ENCODE results near the gene RNF20.
"Not testable (repeated sequence)": the region's sequence is repeated elsewhere in the genome, so short reads cannot be mapped to it uniquely, and the experiment has no call there.

The RNF20 gene, protein sequence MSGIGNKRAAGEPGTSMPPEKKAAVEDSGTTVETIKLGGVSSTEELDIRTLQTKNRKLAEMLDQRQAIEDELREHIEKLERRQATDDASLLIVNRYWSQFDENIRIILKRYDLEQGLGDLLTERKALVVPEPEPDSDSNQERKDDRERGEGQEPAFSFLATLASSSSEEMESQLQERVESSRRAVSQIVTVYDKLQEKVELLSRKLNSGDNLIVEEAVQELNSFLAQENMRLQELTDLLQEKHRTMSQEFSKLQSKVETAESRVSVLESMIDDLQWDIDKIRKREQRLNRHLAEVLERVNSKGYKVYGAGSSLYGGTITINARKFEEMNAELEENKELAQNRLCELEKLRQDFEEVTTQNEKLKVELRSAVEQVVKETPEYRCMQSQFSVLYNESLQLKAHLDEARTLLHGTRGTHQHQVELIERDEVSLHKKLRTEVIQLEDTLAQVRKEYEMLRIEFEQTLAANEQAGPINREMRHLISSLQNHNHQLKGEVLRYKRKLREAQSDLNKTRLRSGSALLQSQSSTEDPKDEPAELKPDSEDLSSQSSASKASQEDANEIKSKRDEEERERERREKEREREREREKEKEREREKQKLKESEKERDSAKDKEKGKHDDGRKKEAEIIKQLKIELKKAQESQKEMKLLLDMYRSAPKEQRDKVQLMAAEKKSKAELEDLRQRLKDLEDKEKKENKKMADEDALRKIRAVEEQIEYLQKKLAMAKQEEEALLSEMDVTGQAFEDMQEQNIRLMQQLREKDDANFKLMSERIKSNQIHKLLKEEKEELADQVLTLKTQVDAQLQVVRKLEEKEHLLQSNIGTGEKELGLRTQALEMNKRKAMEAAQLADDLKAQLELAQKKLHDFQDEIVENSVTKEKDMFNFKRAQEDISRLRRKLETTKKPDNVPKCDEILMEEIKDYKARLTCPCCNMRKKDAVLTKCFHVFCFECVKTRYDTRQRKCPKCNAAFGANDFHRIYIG

GRCh38 chr9:101533334-101534204 is at the start of gene RNF20:
TSS of gene RNF20 (plus strand) at chr9:101533853. CDS start at chr9:101535424, 1,571 bp downstream.
- DNase-seq, result peak; percentile 99 to 100 (median 100)

- DNase-seq, result no peak
Observed at GRCh38 chr9:101484046-101484445, 49.6 kb upstream of the RNF20 start.

GRCh38 chr9:101485924-101486692 is 47.5 kb upstream of the RNF20 start:
- no peak for DNase-seq

GRCh38 chr9:101486693-101487442 is 46.8 kb upstream of the RNF20 start:
- DNase-seq, result peak in 1 of 3 donors; percentile 28

DNA sequence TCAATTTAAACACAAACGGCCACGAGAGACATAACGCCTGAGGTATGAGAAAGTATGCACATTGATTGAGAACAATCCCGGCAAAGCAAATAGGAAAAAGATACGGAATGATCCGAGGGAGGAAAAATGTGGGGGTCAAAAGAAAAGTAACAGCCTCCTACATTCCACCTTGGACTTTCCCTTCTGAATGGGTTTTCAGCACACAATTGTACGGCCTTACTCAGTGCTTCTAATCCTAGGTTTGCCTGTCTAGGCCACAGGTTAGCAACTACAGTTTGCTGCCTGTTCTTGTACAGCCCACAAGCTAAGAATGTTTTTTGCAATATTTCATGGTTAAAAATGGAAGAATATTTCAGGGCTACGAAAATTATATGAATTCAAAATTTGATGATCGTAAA is 46.2 kb upstream of the RNF20 start:
- DNase-seq, result no peak

DNA sequence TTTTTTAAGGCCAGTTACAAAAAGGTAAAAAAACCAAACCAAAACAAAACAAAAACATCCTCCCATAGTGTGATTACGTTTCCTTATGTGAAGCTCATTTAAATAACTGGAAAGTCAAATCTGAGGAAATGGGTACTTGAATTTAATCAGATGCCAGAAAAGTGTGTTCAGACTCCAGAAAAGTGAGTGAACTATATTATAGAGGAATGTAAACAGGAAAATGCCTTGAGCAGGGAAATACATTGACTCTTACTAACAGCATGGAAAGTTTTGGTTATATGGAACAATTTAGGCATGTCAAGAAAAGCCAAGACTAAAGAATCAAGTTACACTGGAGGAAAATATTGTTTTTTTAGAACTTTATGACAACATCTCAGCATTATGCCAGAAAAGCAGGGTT is 37.8 kb upstream of the RNF20 start:
- no peak for DNase-seq

GRCh38 chr9:101498323-101498722 is 35.3 kb upstream of the RNF20 start:
- DNase-seq, result no peak

DNA sequence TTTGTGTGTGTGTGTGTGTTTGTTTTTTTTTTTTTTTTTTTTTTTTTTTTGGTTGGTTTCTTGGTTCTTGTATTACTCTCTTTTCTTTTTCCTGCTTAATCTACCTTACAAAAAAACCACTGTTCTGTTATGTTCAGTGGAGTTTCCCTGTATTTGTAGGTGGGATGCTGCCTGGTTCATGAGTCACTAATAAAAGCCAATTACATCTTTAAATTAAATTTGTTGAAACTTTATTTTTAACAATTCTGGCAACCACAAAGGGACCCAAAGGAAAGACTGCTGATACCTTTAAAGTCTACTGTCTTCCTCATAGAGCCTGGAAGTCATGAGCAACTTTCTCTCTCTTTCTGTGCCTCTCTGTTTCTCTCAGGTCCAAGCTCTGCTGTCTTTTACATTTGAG is 29.5 kb upstream of the RNF20 start:
- no peak for DNase-seq

DNA sequence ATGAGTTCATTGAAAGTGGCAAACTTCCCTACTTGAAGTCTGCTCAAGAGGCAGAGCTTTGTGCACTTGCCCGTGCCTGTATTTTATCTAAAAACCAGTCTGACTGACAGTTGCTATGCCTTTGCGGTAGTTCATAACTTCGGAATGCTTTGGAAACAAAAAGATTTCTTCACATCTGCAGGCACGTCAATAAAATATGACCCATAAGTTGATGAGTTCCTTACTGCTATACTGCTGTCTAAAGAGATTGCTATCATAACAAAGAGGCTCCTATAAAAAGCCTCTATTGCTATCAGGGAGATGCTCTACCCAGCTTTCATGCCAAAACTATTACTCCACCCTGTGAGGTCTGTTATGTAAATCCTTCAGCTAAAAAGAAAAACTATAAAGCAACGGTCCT is 25.4 kb upstream of the RNF20 start:
- no peak for DNase-seq

DNA sequence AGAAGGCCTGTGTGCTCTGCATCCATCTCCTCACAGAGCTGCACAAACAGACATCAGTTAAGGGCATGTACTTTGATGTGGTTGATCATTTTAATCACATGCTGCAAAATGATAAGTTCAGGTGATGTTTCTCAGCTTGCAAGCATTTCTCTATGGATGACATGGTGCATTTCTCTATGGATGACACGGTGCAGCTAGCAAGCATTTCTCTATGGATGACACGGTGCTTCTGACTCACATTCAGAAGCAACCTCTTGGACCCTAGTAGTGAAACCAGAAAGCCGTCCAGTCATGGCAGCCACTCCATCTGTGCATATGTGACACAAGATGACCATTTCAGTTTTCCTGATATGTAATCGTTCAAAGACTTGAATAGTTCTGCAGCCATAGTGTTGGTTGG is 24.1 kb upstream of the RNF20 start:
- no peak for DNase-seq

DNA sequence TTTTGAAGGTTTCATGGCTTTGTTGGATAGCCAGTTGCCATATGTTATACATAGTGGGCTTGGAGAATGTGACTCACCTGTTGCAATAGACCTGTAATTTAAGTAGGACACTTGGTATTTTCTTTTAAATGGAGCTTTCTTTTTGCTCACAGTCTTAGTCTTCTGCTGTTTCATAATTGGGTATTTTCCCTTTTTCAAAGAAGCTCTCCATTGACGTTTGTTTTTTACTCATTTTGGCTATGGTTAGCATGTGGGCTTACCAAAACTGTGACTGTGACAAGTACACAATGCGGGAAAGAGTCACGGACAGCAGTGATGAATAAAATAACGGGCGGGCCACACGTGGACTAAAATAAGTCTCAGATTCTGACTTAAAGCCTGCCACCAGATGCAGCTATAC is 23.2 kb upstream of the RNF20 start:
- DNase-seq, result no peak

- DNase-seq, result no peak
Observed at GRCh38 chr9:101511009-101511408, 22.6 kb upstream of the RNF20 start.

DNA sequence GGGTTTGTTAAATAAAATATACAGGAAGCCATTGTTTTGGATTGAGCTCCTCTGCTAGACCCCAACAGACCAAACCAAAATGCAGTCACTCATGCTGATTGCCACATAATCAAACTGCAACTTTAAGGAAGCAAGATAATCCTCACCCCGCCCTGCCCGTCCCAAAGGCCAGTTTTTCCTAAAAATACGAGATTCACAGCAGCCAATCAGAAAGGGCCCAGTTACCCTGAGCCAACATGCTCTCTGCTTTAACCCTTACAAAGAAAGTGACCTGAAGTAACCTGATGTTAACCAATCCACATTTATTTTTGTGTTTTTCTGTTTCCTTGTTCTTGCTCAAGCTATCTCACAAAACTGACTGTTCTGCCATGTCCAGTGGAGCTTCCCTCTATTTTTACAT is 21.5 kb upstream of the RNF20 start:
- DNase-seq, result peak in 1 of 3 donors; percentile 9

DNA sequence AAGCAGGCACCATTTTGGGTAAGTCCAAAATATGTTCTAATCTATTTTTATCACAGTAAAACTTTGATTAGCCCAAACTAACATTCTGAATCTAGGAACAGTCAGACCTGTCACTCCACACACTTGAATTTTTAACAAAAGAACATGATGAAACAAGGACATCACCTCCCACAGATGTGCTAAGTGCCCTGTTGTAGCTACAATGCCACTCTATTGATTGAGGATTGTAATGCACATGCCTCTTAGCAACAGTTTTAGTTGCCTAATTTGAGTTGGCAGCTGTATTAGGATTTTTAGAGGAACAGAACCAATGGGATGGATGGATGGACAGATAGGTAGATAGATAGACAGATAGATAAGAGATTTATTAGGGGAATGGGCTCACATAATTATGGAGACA is 20.3 kb upstream of the RNF20 start:
- DNase-seq, result no peak

GRCh38 chr9:101514071-101514470 is 19.6 kb upstream of the RNF20 start:
- DNase-seq, result no peak

DNA sequence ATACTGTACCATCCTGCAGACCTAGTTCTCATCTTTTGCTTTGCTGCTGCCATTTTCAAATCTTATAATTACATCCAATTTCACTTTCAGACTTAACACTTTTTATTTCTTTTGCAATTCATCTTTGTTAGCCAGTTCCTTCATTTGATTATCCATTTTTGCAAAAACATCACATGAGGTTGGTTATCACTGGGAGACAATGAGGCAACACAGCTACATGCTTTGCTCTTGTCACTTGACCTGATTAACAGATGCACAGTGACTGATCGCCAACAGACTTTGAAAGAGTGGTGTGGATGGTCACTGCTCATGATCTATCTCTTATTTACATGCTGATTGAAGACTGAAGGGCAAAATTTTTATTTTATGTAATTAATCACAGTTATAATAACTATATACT is 17.0 kb upstream of the RNF20 start:
- no peak for DNase-seq

DNA sequence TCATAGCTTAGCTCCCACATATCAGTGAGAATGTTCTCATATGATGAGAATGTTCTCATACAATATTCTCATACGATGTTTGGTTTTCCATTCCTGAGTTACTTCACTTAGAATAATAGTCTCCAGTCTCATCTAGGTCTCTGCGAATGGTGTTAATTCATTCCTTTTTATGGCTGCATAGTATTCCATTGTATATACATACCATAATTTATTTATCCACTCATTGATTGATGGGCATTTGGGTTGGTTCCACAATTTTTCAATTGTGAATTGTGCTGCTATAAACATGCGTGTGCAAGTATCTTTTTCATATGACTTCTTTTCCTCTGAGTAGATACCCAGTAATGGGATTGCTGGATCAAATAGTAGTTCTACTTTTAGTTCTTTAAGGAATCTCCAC is 15.2 kb upstream of the RNF20 start:
- not testable (repeated sequence) for DNase-seq

GRCh38 chr9:101524371-101524770 is 9.3 kb upstream of the RNF20 start:
- no peak for DNase-seq

GRCh38 chr9:101527066-101527465 is 6.6 kb upstream of the RNF20 start:
- no peak for DNase-seq

GRCh38 chr9:101528015-101528414 is 5.6 kb upstream of the RNF20 start:
- DNase-seq, result no peak

GRCh38 chr9:101530076-101530711 is 3.5 kb upstream of the RNF20 start:
- peak; percentile 87 to 92 (median 88) for DNase-seq

Measured in suppressor macrophage treated with lipopolysaccharide for 1 hour (primary cell).